Panc1 (cell line): ENCODE results near the gene MAPRE2. TPM values are rescaled to one million over a fixed set of nuclear protein-coding genes. Genes with fewer than 3 reads are reported as not detected.

Experiments used
- ATAC-seq: fragments of 200-7000 bp; cut with Tn5 transposase; 2 replicates; pipeline ENCODE4 v1.9.1; 2020; ENCODE audit warnings: mild to moderate bottlenecking, moderate library complexity
- BruUV-seq: library from RNA; stranded (reverse); fragments of 400-500 nt; replicated peaks from 2 replicates; lab custom pipeline; 2021; lab: Mats Ljungman, UMichigan
- CTCF ChIA-PET: fragments of 300-600 bp; sonication (Branson Sonifier 250); formaldehyde crosslinking; loops from one replicate; lab custom pipeline; 2022; ENCODE audit warnings: antibody characterized with exemption; lab: Charles Lee
- POLR2A ChIA-PET: fragments of 300-600 bp; sonication (Branson Sonifier 250); formaldehyde crosslinking; loops from one replicate; lab custom pipeline; 2022; ENCODE audit warnings: antibody characterized with exemption; lab: Charles Lee
- DNase-seq: peaks from one replicate; pipeline ENCODE4 v3.0.0-alpha.2; 2010; ENCODE audit warnings: low read depth, low spot score
- H3K27ac ChIP-seq: 2 replicates; pipeline ENCODE4 v1.5.1; 2011; ENCODE audit warnings: mild to moderate bottlenecking, low read length, inconsistent platforms
- H3K27me3 ChIP-seq: fragments of 200-500 bp; sonication (Bioruptor generic); 2 replicates; pipeline ENCODE4 v1.6.0; 2014; ENCODE audit warnings: low read length, inconsistent platforms; ENCODE audit not compliant: control insufficient read depth, insufficient read depth
- H3K36me3 ChIP-seq: fragments of 200-500 bp; sonication (Bioruptor generic); 2 replicates; pipeline ENCODE4 v1.5.1; 2014; ENCODE audit warnings: inconsistent platforms, mild to moderate bottlenecking, low read length, moderate library complexity; ENCODE audit not compliant: control insufficient read depth, insufficient read depth
- H3K4me1 ChIP-seq: 2 replicates; pipeline ENCODE4 v1.5.1; 2011; ENCODE audit warnings: inconsistent platforms, mild to moderate bottlenecking, low read length, moderate library complexity; ENCODE audit not compliant: control insufficient read depth, insufficient read depth
- H3K4me3 ChIP-seq, 2 experiments: 2 replicates each; pipeline ENCODE4 v1.5.1; 2011 to 2012; ENCODE audit warnings: low read depth in 2 of 2, low read length in 2 of 2, mild to moderate bottlenecking in 2 of 2, inconsistent platforms in 1 of 2, moderate library complexity in 1 of 2
- H3K9me3 ChIP-seq: fragments of 200-500 bp; sonication (Bioruptor generic); 2 replicates; pipeline ENCODE4 v1.5.1; 2014; ENCODE audit warnings: low read depth, mild to moderate bottlenecking, inconsistent platforms, low read length, moderate library complexity; ENCODE audit not compliant: control insufficient read depth, insufficient read depth
- POLR2AphosphoS5 ChIP-seq: IDR thresholded peaks from 2 replicates; pipeline ENCODE4 v1.6.1; 2012; ENCODE audit warnings: mild to moderate bottlenecking, low read depth, low read length, moderate library complexity
- SIN3A ChIP-seq: IDR thresholded peaks from 2 replicates; pipeline ENCODE4 v1.6.1; 2012; ENCODE audit warnings: low read depth, mild to moderate bottlenecking, low read length, moderate library complexity, borderline replicate concordance; ENCODE audit not compliant: insufficient read depth
- TCF7L2 ChIP-seq: IDR thresholded peaks from 2 replicates; pipeline ENCODE4 v1.6.1; 2011; ENCODE audit warnings: mild to moderate bottlenecking, low read depth, low read length, inconsistent platforms
- in situ Hi-C: cut with HindIII; loops from 2 replicates; pipeline ENCODE4 v1.10.0; 2016; ENCODE audit warnings: low sequenced_read_pairs, low pct_unique_long_range_greater_than_20kb
- intact Hi-C: fragments of 100-400 bp; cut with micrococcal nuclease; formaldehyde crosslinking; loops from one replicate; pipeline ENCODE4 v1.10.0; 2022; ENCODE audit not compliant: unreplicated experiment
- total RNA-seq: library from RNA; stranded (reverse); gene quantifications from one replicate; pipeline ENCODE4 v1.2.1, GENCODE V29; 2021; ENCODE audit not compliant: unreplicated experiment
- TF ChIP-seq, protein P1 (sequence below): fragments of 450-650 bp; IDR thresholded peaks from 2 replicates; pipeline ENCODE4 v1.5.1; 2017; ENCODE audit warnings: mild to moderate bottlenecking
- TF ChIP-seq, protein P2 (sequence below), 2 experiments: IDR thresholded peaks; 2 replicates each; pipeline ENCODE4 v1.6.1; 2011 to 2012; ENCODE audit warnings: low read depth in 2 of 2, control low read depth in 1 of 2, low read length in 1 of 2, mild to moderate bottlenecking in 1 of 2, moderate library complexity in 1 of 2; ENCODE audit not compliant: insufficient read depth in 1 of 2

The MAPRE2 gene
- total RNA-seq, 1 experiment from 2014 or later = 14.1 TPM

DNA sequence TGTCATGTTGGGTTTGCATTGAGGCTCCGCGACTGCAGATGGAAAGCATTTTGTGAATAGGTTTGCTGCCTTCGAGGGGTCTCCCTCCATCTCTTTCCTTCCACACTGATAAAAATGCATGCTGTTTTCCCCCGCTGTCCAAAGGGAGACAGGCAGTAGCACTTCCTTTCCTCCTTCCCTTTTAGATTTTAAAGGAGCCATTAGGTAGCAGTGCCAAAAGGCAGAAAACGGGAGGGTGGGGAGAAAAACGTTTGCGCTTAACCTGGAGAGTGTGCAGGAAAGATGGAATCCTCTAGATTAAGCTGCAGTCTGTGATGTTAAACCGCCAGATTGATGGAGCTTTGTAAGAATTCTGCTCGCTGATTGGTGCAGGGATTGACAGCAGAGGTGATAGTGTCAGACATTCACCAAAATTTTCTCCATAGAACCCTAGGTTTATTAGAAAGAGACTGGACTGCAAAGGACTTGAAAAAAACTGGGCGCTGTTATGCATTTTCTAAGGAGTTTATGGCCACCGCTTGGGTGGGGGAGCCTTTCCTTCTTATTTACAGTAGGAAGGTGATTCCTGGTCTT lies 688 bp downstream of the MAPRE2 start:
- Histone ChIP-seq H3K27me3 (no peaks in the 10 kb centered on the region), H3K27ac (peak overlapping the region; percentile 63), H3K36me3 (no peaks in the 10 kb centered on the region), H3K4me3 (peak overlapping the region; percentile 85 to 86), H3K4me1 (peaks cover 8% of the 10 kb centered on the region), H3K9me3 (no peaks in the 10 kb centered on the region)
- TSS peak; percentile 65 for BruUV-seq
- DNase-seq (no peak), ATAC-seq (0 out of 2 replicates have a peak, but pooled peaks have one; percentile 8)
- intact Hi-C loops (no loop called here), in situ Hi-C loops (no loop called here)
- POLR2A ChIA-PET = interaction anchor here (0.6 kb wide), 1 partner anchor 63 kb away, joined by 3 read pairs; no protein-coding TSS in a partner anchor
- CTCF ChIA-PET = no interaction called here
- TF ChIP-seq TCF7L2 (no peak), POLR2AphosphoS5 (no peak)

DNA sequence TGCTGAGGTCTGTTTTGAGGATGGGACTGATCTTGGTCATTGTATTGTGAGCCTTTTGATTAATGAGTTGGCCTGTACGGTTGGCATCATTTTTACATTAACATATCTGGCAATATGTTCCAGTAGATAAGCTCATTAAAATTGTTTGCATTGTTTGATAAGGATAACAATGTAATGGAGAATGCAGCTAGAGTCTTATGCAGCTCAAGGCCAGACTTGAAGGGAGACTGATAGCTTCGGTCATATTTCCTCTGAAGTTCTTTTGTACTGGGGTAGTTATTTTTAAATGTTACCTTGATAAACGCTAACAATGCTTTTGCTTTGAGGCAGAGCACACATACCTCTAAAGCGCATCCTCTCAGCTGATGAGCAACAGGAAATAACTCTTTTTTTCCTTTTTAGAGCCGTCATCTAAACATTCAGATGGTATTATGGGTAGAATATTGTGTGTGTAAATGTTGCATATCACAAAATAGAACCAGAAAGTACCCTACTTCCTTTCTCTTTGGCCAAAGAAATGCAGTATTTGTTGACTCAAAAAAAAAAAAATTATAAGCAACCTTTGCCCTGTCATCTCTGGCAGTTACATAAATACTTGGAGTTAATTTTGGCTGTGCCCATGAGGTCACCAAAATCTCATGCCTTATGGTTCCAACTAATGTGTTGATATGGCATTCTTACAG lies 1.3 kb downstream of the MAPRE2 start:
- BruUV-seq = no TSS peak
- ChIA-PET CTCF (no interaction called here), POLR2A (no interaction called here)
- Histone ChIP-seq H3K4me1 (peaks cover 8% of the 10 kb centered on the region), H3K27me3 (no peaks in the 10 kb centered on the region), H3K36me3 (no peaks in the 10 kb centered on the region), H3K27ac (peak overlapping the region; percentile 57; the same call in 1 of the 2 replicates), H3K4me3 (peak overlapping the region; percentile 85 to 86), H3K9me3 (no peaks in the 10 kb centered on the region)
- intact Hi-C loops (no loop called here), in situ Hi-C loops (no loop called here)
- no peak for DNase-seq
- no peak for ATAC-seq
- TF ChIP-seq TCF7L2 (no peak), POLR2AphosphoS5 (no peak), SIN3A (no peak)
- TF ChIP-seq, protein P1, sequence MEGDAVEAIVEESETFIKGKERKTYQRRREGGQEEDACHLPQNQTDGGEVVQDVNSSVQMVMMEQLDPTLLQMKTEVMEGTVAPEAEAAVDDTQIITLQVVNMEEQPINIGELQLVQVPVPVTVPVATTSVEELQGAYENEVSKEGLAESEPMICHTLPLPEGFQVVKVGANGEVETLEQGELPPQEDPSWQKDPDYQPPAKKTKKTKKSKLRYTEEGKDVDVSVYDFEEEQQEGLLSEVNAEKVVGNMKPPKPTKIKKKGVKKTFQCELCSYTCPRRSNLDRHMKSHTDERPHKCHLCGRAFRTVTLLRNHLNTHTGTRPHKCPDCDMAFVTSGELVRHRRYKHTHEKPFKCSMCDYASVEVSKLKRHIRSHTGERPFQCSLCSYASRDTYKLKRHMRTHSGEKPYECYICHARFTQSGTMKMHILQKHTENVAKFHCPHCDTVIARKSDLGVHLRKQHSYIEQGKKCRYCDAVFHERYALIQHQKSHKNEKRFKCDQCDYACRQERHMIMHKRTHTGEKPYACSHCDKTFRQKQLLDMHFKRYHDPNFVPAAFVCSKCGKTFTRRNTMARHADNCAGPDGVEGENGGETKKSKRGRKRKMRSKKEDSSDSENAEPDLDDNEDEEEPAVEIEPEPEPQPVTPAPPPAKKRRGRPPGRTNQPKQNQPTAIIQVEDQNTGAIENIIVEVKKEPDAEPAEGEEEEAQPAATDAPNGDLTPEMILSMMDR = no peak
- TF ChIP-seq, protein P2, sequence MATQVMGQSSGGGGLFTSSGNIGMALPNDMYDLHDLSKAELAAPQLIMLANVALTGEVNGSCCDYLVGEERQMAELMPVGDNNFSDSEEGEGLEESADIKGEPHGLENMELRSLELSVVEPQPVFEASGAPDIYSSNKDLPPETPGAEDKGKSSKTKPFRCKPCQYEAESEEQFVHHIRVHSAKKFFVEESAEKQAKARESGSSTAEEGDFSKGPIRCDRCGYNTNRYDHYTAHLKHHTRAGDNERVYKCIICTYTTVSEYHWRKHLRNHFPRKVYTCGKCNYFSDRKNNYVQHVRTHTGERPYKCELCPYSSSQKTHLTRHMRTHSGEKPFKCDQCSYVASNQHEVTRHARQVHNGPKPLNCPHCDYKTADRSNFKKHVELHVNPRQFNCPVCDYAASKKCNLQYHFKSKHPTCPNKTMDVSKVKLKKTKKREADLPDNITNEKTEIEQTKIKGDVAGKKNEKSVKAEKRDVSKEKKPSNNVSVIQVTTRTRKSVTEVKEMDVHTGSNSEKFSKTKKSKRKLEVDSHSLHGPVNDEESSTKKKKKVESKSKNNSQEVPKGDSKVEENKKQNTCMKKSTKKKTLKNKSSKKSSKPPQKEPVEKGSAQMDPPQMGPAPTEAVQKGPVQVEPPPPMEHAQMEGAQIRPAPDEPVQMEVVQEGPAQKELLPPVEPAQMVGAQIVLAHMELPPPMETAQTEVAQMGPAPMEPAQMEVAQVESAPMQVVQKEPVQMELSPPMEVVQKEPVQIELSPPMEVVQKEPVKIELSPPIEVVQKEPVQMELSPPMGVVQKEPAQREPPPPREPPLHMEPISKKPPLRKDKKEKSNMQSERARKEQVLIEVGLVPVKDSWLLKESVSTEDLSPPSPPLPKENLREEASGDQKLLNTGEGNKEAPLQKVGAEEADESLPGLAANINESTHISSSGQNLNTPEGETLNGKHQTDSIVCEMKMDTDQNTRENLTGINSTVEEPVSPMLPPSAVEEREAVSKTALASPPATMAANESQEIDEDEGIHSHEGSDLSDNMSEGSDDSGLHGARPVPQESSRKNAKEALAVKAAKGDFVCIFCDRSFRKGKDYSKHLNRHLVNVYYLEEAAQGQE (IDR thresholded peaks at IDR 0.05; ENCODE audit: insufficient read depth in 1 of 2, low read depth in 2 of 2, low read length in 1 of 2) = no peak

DNA sequence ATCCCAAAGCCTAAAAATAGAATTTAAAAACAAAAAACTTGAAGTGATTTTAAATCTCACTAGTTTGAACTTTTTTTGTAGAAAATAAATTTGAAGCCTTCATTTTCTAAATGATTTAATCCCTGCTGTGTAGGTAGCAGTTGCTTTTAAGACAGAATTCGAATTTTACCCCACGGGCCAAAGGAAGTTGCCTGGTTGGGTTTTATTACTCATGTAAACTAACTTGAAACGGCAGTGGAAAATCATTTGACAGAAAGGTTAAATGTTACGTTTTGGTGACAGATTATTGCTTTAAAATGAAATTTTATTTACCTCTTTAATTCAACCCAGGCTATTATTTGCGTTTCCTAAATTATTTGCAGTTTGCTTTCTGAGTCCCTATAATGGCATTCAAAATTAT lies 2.0 kb downstream of the MAPRE2 start:
- intact Hi-C loops (no loop called here), in situ Hi-C loops (no loop called here)
- ChIA-PET CTCF (no interaction called here), POLR2A (no interaction called here)
- Histone ChIP-seq H3K9me3 (no peaks in the 10 kb centered on the region), H3K4me1 (peaks cover 8% of the 10 kb centered on the region), H3K27ac (no peak overlapping the region), H3K27me3 (no peaks in the 10 kb centered on the region), H3K4me3 (no peak overlapping the region), H3K36me3 (no peaks in the 10 kb centered on the region)
- BruUV-seq = no TSS peak
- TF ChIP-seq POLR2AphosphoS5 (no peak), SIN3A (no peak), TCF7L2 (no peak)
- TF ChIP-seq, protein P2 (IDR thresholded peaks at IDR 0.05; ENCODE audit: insufficient read depth in 1 of 2, low read depth in 2 of 2, low read length in 1 of 2) = no peak
- TF ChIP-seq, protein P1 = no peak
- ATAC-seq = no peak
- no peak for DNase-seq
